ENCODE data around the gene VSIG10L. TPM values are rescaled to one million over a fixed set of nuclear protein-coding genes. Genes with fewer than 3 reads are reported as not detected.

The VSIG10L gene
- total RNA-seq, 1 donor from 2014 or later: 3.2 TPM

DNA sequence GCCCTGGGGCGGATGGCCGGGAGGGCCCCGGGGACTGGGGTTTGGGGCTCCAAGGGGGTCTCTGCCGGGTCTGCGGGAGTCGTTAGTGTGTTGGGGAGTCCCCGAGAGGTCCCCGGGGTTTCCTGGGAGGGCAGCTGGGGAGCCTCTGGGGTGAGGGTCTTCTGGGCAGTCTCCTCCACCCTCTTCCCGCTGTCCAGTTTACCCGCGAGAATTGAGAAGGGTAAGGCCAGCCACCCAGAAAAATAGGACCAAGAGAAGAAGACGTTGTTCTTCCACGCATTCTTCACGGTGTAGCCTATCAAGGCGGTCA lies 25.3 kb upstream of the VSIG10L start:
- peak overlapping the region; percentile 86 for H3K4me3 ChIP-seq
- peak overlapping the region; percentile 95 for H3K27ac ChIP-seq
- H3K4me1 ChIP-seq: peaks cover 41% of the 10 kb centered on the region
- TF ChIP-seq, protein P1, sequence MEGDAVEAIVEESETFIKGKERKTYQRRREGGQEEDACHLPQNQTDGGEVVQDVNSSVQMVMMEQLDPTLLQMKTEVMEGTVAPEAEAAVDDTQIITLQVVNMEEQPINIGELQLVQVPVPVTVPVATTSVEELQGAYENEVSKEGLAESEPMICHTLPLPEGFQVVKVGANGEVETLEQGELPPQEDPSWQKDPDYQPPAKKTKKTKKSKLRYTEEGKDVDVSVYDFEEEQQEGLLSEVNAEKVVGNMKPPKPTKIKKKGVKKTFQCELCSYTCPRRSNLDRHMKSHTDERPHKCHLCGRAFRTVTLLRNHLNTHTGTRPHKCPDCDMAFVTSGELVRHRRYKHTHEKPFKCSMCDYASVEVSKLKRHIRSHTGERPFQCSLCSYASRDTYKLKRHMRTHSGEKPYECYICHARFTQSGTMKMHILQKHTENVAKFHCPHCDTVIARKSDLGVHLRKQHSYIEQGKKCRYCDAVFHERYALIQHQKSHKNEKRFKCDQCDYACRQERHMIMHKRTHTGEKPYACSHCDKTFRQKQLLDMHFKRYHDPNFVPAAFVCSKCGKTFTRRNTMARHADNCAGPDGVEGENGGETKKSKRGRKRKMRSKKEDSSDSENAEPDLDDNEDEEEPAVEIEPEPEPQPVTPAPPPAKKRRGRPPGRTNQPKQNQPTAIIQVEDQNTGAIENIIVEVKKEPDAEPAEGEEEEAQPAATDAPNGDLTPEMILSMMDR (IDR thresholded peaks at IDR 0.05): no peak
- no peaks in the 10 kb centered on the region for H3K27me3 ChIP-seq (ENCODE audit: low read depth)
- no peaks in the 10 kb centered on the region for H3K9me3 ChIP-seq
- no peak for ATAC-seq
- no peaks in the 10 kb centered on the region for H3K36me3 ChIP-seq
- intact Hi-C loops (cut with DNase I): no loop called here
- peak; percentile 70 for DNase-seq

DNA sequence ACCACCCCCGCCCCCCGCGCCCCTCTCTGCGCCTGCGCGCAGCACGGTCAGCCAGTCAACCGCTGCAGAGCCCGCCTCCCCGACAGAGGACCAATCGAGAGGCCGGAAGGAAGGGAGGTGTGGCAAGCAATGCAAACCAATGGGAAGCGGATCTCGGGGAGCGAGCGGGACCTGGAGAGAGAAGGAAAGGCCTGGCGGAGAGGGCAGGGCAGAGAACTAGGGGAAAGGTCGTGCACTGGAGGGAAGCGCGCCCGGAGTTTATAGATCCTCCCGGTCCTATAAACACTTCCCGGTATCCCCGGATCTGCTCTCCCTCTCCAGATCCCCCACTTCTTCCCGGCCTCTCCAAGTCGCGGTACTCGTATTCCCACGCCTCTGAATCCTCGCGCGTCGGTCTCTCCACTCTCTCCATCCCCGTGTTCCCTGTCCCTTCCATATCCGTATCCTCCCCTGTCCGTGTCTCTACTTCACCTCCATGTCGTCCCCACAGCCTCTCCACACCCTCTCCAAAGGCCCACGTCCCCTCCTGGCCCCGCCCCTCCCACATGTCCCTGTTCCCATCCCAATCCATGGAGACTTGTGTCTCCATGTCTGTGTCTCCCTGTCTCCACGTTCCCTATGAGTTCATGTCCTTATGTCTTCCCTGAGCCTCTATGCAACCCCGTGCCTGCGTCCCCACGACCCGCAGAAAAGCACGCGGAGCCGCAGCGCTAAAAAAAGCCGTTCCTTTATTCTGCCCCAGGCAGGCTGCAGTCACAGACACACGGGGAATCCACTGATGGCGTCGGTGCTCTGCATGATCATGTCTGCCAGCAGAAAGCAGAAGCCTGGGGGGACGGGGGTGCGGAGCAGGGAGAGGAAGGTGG lies 24.7 kb upstream of the VSIG10L start:
- TF ChIP-seq, protein P1 (IDR thresholded peaks at IDR 0.05): no peak
- peak overlapping the region; percentile 95 for H3K27ac ChIP-seq
- H3K4me1 ChIP-seq: peaks cover 41% of the 10 kb centered on the region
- ATAC-seq (peak; percentile 87 to 89), DNase-seq (peak; percentile 99)
- no peaks in the 10 kb centered on the region for H3K27me3 ChIP-seq (ENCODE audit: low read depth)
- intact Hi-C loops (cut with DNase I): no loop called here
- peak overlapping the region; percentile 86 for H3K4me3 ChIP-seq
- H3K36me3 ChIP-seq: no peaks in the 10 kb centered on the region
- H3K9me3 ChIP-seq: no peaks in the 10 kb centered on the region

DNA sequence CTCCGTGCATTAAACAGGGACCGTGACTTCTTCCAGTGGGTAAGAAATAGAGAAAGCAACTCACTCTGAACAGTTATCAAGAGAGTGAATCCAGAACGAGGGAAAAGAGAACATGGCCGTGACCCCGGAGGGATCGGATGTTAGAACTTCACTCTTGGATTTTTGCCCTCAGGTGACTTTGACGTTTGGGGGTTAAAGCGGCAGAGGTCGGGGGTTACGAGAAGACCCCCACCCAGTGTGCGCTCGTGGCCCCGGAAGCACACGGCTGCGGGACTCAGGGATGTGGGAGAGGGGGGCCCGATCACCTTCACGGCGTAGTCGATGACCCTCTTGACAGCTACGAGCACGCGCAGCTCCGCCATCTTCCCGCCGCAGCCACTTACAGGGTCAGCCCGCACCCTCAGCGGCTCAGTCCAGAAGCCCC lies 24.0 kb upstream of the VSIG10L start, which contains the start of gene ETFB:
TSS of gene ETFB (minus strand) at position 424 of the 424 bp plus-strand sequence. CDS start at position 362, 62 bp downstream.
- intact Hi-C loops (cut with DNase I): no loop called here
- no peak for DNase-seq
- ATAC-seq: no peak
- Histone ChIP-seq H3K4me1 (peaks cover 41% of the 10 kb centered on the region), H3K27me3 (ENCODE audit: low read depth) (no peaks in the 10 kb centered on the region), H3K27ac (peak within 1 kb of the TSS; percentile 95), H3K36me3 (no peaks in the 10 kb centered on the region), H3K9me3 (no peaks in the 10 kb centered on the region), H3K4me3 (peak within 1 kb of the TSS; percentile 86)
- TF ChIP-seq, protein P1 (IDR thresholded peaks at IDR 0.05): no peak

DNA sequence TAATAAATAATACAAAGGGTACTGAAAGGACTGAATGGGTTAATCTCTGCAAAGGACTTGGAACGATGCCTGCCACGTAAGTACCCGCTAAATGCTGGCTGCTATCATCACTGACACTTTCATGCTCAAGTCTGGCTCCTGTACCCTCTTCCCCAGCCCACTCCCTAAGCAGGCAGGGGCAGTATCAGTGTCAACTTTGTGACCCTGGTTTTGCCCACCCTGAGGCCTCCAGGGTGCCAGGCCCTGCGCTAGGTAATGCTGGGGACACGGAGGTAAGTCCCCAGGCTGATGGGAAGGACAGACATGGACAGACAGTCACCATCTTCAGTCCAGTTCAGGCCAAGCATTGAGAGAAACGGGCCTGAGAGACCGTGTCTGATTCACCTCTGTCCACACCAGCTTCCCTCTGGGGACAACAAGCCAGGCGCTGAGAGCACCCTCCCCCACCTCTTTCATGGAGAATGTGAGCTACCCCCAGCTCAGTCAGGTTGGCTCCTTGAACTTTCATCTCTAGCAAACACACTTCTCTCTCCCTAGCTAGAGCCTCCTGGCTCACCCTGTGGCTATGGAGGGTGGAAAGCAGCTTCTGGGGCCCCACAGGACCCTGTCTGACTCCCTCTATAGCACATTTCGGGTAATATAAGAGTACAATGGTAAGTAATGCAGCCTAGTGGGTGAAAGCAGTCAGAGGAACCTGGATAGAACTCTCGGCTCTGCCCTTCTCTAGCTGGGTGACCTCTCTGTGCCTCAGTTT lies 23.4 kb upstream of the VSIG10L start:
- intact Hi-C loops (cut with DNase I): no loop called here
- H3K27ac ChIP-seq: peak overlapping the region; percentile 95

More for the DNA sequence above, 23.4 kb upstream of the VSIG10L start:
- H3K36me3 ChIP-seq: no peaks in the 10 kb centered on the region
- ATAC-seq (no peak), DNase-seq (no peak)
- no peaks in the 10 kb centered on the region for H3K9me3 ChIP-seq
- TF ChIP-seq, protein P1 (IDR thresholded peaks at IDR 0.05): peak; percentile 5
- no peaks in the 10 kb centered on the region for H3K27me3 ChIP-seq (ENCODE audit: low read depth)
- peaks cover 41% of the 10 kb centered on the region for H3K4me1 ChIP-seq
- H3K4me3 ChIP-seq: peak overlapping the region; percentile 86
